HPDE6-E6E7 (cell line): ENCODE data around the gene C1R.

Experiments used
- DNase-seq: peaks from one replicate; pipeline ENCODE4 v3.0.0; 2011; ENCODE audit warnings: missing footprints; ENCODE audit errors: extremely low spot score

The C1R gene

GRCh38 chr12:7092229-7092985, at the start of gene C1R:
Gene C1R (minus strand): TSS chr12:7092445. CDS start chr12:7092388, 57 bp downstream.
- peak; percentile 44 for DNase-seq

DNA sequence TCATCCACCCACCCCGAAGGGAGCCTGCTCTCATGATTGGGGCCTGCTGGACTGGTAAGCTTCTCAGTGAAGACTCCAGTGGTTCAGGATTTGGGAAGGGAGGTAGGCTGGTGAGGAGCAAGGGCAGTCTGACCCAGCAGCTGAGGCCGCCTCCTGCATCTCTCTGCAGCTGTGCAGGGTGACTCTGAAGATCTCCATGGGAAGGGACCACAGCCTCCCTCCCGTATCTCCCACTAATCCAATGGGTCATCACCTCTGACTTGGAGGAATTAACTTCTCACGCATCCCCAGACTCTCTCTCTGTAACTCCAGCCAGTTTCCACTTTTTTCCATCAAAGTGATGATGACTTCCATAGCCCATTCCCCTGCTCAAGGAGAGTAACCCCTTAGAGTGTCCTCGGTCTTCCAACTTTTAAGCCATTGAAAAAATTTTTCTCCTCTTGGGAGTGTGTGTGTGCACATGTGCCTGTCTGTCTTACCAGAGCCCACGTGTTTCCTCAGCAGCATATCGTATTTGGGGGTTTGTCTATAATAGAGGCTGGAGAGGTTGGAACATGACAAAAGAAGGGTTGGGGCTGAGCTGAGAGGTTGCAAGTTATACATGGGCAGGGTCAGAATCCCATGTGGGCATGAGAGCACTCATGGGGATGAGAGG, 49.2 kb upstream of the C1R start:
- no peak for DNase-seq

- no peak for DNase-seq
These were observed 47.0 kb upstream of the C1R start for GRCh38 chr12:7139200-7139599.

- DNase-seq, result no peak
These were observed 45.7 kb upstream of the C1R start for GRCh38 chr12:7137908-7138307.

DNA sequence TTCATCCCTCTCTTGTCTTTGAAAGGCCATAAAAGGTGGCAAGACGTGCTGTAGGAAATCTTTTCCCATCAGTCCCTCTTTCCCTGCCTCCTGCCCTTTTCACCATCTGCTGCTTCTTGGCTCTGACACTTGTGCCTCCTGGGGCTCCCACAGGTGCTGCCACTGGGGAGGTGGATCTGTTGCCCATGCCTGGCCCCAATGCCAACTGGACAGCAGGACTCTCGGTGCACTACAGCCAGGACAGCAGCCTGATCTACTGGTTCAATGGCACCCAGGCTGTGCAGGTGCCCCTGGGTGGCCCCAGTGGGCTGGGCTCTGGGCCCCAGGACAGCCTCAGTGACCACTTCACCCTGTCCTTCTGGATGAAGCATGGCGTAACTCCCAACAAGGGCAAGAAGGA, 44.4 kb upstream of the C1R start:
- DNase-seq, result no peak

DNA sequence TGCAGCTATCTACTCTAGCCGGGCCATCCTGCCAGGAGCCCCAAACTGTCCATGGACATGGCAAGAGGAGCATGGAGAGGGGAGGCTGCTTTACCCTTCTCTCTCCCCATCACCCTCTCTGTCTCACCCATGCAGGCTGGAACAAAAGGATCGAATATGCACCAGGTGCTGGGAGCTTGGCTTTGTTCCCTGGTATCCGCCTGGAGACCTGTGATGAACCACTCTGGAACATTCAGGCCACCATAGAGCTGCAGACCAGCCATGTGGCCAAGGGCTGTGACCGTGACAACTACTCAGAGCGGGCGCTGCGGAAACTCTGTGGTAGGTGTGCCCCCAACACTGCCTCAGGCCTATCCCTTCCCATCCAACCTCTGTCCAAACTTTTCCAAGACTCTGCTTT, 43.8 kb upstream of the C1R start:
- DNase-seq, result no peak

GRCh38 chr12:7134396-7135166, 42.3 kb upstream of the C1R start:
- no peak for DNase-seq

- DNase-seq, result no peak
These were observed 39.2 kb upstream of the C1R start for GRCh38 chr12:7131502-7131866.

DNA sequence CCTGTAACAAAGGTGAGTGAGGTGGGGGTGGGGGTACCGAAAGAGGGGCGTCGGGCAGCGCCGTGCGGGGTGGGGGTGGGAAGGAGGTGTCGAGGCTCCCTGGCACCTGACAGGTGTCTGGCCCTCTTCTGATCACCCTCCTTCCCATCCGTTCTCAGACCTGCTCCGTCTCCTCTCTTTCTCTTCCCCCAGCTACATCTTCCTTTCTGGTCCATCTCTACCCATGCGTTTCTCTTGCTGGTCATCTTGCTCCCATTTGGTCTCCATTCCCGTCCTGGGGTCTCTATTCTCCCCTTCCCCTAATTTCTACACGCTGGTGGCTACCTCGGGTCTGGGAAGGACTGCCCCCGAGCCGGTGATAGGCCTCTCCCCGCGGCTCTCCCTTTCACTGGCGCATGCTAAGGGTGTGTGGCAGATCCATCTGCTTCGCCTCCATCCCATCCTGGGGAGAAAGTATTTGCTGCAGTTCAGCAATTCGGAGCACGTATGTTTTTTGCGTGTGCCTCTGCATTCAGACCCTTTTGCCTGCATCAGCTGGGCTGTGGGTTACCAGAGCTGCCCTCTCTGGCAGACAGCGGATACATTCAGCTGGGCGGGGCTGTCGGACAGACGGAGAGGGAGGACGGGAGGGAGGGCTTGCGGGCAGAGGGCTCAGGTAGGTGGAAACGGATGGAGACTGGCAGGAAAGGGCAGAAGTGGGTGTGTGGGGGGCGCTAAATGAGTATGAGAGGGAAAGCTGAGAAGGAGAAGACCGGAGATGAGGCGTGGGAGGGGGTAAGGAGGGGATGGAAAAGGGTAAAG, 38.7 kb upstream of the C1R start:
- peak; percentile 62 for DNase-seq

DNA sequence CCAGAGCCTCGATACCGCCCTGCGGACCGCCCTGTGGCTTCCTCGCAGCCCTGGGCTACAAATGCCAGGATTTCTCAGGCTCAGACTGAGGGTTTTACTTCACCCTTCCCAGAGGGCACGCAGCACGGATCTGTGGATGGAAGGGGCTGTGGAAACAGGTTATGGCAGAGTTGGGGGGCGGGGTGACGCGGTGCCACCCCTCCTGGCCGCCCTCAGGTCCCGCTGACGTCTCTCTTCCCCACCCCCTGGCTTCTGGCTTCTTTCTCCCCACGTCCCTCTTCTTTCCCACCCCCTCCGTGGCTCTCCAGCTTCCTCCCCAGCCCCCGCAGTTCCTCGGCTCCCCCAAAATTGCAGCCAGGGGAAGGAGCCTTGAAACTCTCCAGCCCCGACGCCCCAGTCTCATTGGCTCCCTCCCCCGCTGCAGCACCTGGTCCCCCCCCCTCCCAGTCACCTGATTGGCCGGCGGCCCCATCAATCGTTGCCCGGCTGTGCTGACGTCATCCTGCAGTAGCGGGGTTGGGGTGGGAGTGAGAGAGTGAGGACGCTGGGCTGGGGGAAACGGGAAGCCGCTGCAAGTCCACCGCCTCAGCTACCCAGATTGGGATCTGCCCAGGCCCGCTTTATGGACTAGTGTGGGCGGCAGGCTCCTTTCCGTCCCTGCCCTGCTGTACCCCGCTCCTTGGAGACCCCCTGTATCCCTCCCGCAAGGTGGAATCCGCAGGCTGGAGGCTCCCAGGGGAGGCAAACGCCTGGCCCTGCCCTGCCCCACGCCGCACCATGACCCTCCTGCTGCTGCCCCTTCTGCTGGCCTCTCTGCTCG, 37.8 kb upstream of the C1R start, which contains the start of gene CLSTN3:
TSS of gene CLSTN3 (plus strand) at position 500 of the 820 bp plus-strand sequence. CDS start at position 778, 278 bp downstream.
- DNase-seq, result peak; percentile 100

DNA sequence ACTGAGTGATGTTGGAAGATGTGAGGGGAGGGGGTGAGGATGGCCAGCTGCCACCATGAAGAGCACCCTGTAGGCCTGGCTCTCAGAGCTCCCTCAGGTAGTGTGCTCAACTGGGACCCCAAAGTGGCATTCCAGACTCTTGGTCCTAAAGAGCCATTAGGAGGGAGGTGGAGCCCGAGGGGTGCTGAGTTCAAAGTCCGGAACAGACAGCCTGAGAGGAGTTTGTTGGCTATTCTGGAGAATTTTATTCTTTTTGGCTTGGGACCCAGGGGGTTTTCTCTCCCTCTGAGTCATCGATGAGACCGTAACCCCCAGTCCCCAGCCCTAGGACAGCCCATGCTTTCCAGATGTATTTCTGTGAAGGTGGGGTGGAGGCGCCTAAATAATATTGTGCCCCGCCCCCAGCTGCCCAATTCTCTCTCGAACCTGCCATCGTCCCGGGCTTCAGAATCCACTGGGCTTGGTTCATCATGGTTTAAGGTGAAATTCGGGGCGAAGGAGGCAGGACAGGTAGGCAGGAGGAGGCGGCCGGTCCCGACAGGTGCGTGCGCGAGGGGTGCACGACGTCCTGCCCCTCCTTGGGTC, 37.1 kb upstream of the C1R start:
- no peak for DNase-seq

DNA sequence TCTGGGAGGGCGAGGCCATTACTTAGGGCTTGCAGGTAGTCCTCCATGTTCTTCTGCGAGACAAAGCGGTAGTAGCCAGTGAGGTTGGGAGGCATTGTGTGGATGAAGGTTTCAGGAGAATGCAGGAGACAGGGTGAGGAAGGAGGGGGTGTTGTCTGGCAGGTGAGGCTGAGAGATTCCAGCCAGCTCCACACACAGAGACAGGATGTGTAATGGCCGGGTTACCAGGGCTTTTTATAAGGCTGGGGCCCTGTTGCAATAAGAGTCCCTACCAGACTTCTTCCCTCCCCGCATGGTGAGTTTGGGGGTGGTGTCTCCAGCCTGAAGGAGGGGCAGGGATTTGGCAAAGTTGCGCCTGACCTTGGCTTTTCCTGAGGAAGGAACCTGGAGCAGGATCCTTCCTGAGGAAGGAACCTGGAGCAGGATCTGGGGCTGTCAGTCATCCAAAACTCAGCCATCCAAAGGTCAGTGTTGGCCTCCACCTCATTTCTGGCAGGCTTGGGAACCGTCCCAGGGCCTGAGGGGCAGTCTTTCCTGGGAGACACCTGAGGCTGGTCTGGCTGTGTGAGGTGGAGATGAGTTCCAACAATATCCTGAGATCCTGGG, 36.5 kb upstream of the C1R start, which contains the start of gene RBP5:
TSS of gene RBP5 (minus strand) at position 209 of the 606 bp plus-strand sequence. CDS start at position 95, 114 bp downstream.
- DNase-seq, result no peak

DNA sequence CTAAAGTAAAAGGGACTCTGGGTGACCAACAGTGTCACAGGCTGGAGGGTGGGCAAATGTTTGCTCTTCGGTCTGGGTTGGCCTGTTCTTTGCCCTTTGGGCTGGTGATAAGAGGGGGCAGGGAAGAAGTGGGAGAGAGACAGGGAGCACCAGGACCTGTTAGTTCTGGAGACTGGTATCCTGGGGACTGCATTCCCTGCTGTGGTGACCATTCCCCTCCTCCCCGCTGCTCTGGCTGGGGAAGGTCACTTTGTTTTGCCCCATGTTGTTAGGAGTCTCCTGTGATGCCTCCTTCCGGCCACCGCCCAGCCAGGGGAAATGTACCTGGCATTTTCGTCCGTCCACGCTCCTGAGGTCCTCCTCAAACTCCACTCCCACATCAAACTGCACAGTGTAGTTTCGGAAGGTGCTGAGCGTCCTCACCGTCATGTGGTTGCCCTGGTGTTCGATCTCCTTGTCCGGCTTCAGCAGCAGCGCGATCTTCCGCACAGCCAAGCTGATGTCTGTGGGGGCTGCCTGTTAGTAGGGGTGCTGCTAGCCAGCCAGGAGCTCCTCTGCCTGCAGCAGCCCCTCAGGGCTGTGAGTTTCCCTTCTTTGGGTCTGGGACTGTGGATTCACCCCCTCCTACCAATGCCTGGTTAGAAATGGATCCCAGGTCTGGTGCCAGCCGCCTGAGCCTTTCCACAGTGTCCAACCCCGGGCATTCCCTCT, 35.8 kb upstream of the C1R start:
- no peak for DNase-seq

GRCh38 chr12:7125632-7126227, 33.5 kb upstream of the C1R start:
- no peak for DNase-seq

- DNase-seq, result no peak
These were observed 31.7 kb upstream of the C1R start for GRCh38 chr12:7123806-7124522.

GRCh38 chr12:7122811-7123769, 30.8 kb upstream of the C1R start:
- no peak for DNase-seq

- no peak for DNase-seq
These were observed 29.1 kb upstream of the C1R start for GRCh38 chr12:7121324-7121723.
